Measurements from ENCODE around the gene NEMF.

NEMF gene

GRCh38 chr14:49852301-49853157 lies at the start of gene NEMF:
NEMF (minus strand) TSS chr14:49852788; CDS start chr14:49852753, 35 bp downstream.
- Histone ChIP-seq H3K27me3 (replicated peaks) (no peaks in the 10 kb centered on the region), H3K4me3 (ENCODE audit: low read depth, low read length) (peak within 1 kb of the TSS; percentile 91), H3K27ac (peak within 1 kb of the TSS; percentile 74), H3K36me3 (replicated peaks) (peaks cover 12% of the 10 kb centered on the region)
- in situ Hi-C loops (cut with HindIII; ENCODE audit: low pct_ligation_motif_present, low sequenced_read_pairs) = loop anchor here (25.0 kb wide), 1 partner anchor 135 kb away; no protein-coding TSS in a partner anchor
- DNase-seq = peak; percentile 89
- TF ChIP-seq CTCF (IDR thresholded peaks at IDR 0.05; ENCODE audit: low read depth, low read length, missing control alignments) = peak; percentile 83

- TF ChIP-seq CTCF (IDR thresholded peaks at IDR 0.05; ENCODE audit: low read depth, low read length, missing control alignments) = no peak
- peaks cover 2% of the 10 kb centered on the region for H3K36me3 ChIP-seq (replicated peaks)
- H3K27me3 ChIP-seq (replicated peaks) = no peaks in the 10 kb centered on the region
- no peak for DNase-seq
- in situ Hi-C loops (cut with HindIII; ENCODE audit: low pct_ligation_motif_present, low sequenced_read_pairs) = no loop called here
- H3K27ac ChIP-seq = no peak overlapping the region
- H3K4me3 ChIP-seq (ENCODE audit: low read depth, low read length) = no peak overlapping the region
Observed at GRCh38 chr14:49900973-49901372, 48.4 kb upstream of the NEMF start.

GRCh38 chr14:49898485-49898884 lies 45.9 kb upstream of the NEMF start:
- in situ Hi-C loops (cut with HindIII; ENCODE audit: low pct_ligation_motif_present, low sequenced_read_pairs) = no loop called here
- Histone ChIP-seq H3K27ac (no peak overlapping the region), H3K36me3 (replicated peaks) (peaks cover 16% of the 10 kb centered on the region), H3K27me3 (replicated peaks) (no peaks in the 10 kb centered on the region), H3K4me3 (ENCODE audit: low read depth, low read length) (no peak overlapping the region)
- no peak for DNase-seq
- TF ChIP-seq CTCF (IDR thresholded peaks at IDR 0.05; ENCODE audit: low read depth, low read length, missing control alignments) = no peak

GRCh38 chr14:49897965-49898364 lies 45.4 kb upstream of the NEMF start:
- no peak for DNase-seq
- H3K36me3 ChIP-seq (replicated peaks) = peaks cover 18% of the 10 kb centered on the region
- H3K27ac ChIP-seq = no peak overlapping the region
- H3K4me3 ChIP-seq (ENCODE audit: low read depth, low read length) = no peak overlapping the region
- H3K27me3 ChIP-seq (replicated peaks) = no peaks in the 10 kb centered on the region
- in situ Hi-C loops (cut with HindIII; ENCODE audit: low pct_ligation_motif_present, low sequenced_read_pairs) = no loop called here
- no peak for TF ChIP-seq CTCF (IDR thresholded peaks at IDR 0.05; ENCODE audit: low read depth, low read length, missing control alignments)

- in situ Hi-C loops (cut with HindIII; ENCODE audit: low pct_ligation_motif_present, low sequenced_read_pairs) = no loop called here
- DNase-seq = no peak
- TF ChIP-seq CTCF (IDR thresholded peaks at IDR 0.05; ENCODE audit: low read depth, low read length, missing control alignments) = no peak
- Histone ChIP-seq H3K36me3 (replicated peaks) (peaks cover 18% of the 10 kb centered on the region), H3K27ac (peak overlapping the region; percentile 10), H3K4me3 (ENCODE audit: low read depth, low read length) (peak overlapping the region; percentile 96), H3K27me3 (replicated peaks) (no peaks in the 10 kb centered on the region)
Observed at GRCh38 chr14:49897414-49897813, 44.8 kb upstream of the NEMF start.
